H1 (cell line): ENCODE measurements around the gene CHAT. TPM values are rescaled to one million over a fixed set of nuclear protein-coding genes. Genes with fewer than 3 reads are reported as not detected.

ENCODE experiments used
- BACH1 ChIP-seq: IDR thresholded peaks from 2 replicates; pipeline ENCODE4 v1.6.1; 2012; ENCODE audit warnings: low read length, improper control_type of control experiment
- CBX8 ChIP-seq: fragments of 300-800, 300-1000 bp; sonication (generic); IDR thresholded peaks from 2 replicates; pipeline ENCODE4 v1.7.1; 2016; ENCODE audit warnings: low read depth, low read length, borderline replicate concordance
- CEBPB ChIP-seq: IDR thresholded peaks from 2 replicates; pipeline ENCODE4 v1.6.1; 2012; ENCODE audit warnings: low read depth, low read length
- CHD1 ChIP-seq: IDR thresholded peaks from 2 replicates; pipeline ENCODE4 v1.6.1; 2012; ENCODE audit warnings: low read depth, low read length, improper control_type of control experiment
- CTBP2 ChIP-seq: IDR thresholded peaks from 2 replicates; pipeline ENCODE4 v1.7.0; 2011; ENCODE audit warnings: borderline replicate concordance, mild to moderate bottlenecking, moderate library complexity, mixed read lengths, low read length; ENCODE audit not compliant: insufficient read depth, insufficient read length
- EGR1 ChIP-seq: IDR thresholded peaks from 2 replicates; pipeline ENCODE4 v1.6.1; 2011; ENCODE audit warnings: low read depth, low read length, borderline replicate concordance
- EP300 ChIP-seq, 2 experiments: IDR thresholded peaks; 1 replicate in 1 of 2; 2 replicates in 1 of 2; pipeline ENCODE4 v1.6.1; 2011 to 2012; ENCODE audit warnings: low read depth in 2 of 2, low read length in 2 of 2, mild to moderate bottlenecking in 2 of 2, borderline replicate concordance in 1 of 2, inconsistent platforms in 1 of 2, moderate library complexity in 1 of 2
- GABPA ChIP-seq: IDR thresholded peaks from 2 replicates; pipeline ENCODE4 v1.6.1; 2011; ENCODE audit warnings: mild to moderate bottlenecking, low read length, moderate library complexity, borderline replicate concordance; ENCODE audit not compliant: insufficient read depth
- GTF2F1 ChIP-seq: IDR thresholded peaks from 2 replicates; pipeline ENCODE4 v1.6.1; 2012; ENCODE audit warnings: low read depth, low read length, improper control_type of control experiment, borderline replicate concordance
- HDAC6 ChIP-seq: IDR thresholded peaks from one replicate; pipeline ENCODE4 v1.7.1; 2012; ENCODE audit warnings: low read depth, mild to moderate bottlenecking, inconsistent platforms, low read length, moderate library complexity
- JUND ChIP-seq: IDR thresholded peaks from 2 replicates; pipeline ENCODE4 v1.6.1; 2011; ENCODE audit warnings: mild to moderate bottlenecking, improper control_type of control experiment, low read length
- KDM1A ChIP-seq: fragments of 200-600, 300-600 bp; sonication (generic); IDR thresholded peaks from 2 replicates; pipeline ENCODE4 v1.7.1; 2016; ENCODE audit warnings: mild to moderate bottlenecking, low read length, borderline replicate concordance
- KDM4A ChIP-seq: IDR thresholded peaks from one replicate; pipeline ENCODE4 v1.7.1; 2012; ENCODE audit warnings: low read depth, mild to moderate bottlenecking, moderate library complexity, low read length, inconsistent platforms; ENCODE audit not compliant: severe bottlenecking
- MAFK ChIP-seq: IDR thresholded peaks from 2 replicates; pipeline ENCODE4 v1.6.1; 2012; ENCODE audit warnings: low read depth, mild to moderate bottlenecking, improper control_type of control experiment, low read length
- PHF8 ChIP-seq: fragments of 200-600 bp; sonication (generic); conservative IDR thresholded peaks from 2 replicates; pipeline ENCODE4 v1.7.1; 2012; ENCODE audit warnings: low read depth, mild to moderate bottlenecking, inconsistent platforms, low read length, moderate library complexity
- POLR2AphosphoS5 ChIP-seq: IDR thresholded peaks from 2 replicates; pipeline ENCODE4 v1.6.1; 2011; ENCODE audit warnings: low read depth, low read length
- POU5F1 ChIP-seq: IDR thresholded peaks from 2 replicates; pipeline ENCODE4 v1.6.1; 2011; ENCODE audit warnings: low read depth, mild to moderate bottlenecking, low read length, moderate library complexity
- RAD21 ChIP-seq, 2 experiments: IDR thresholded peaks in 1 of 2; conservative IDR thresholded peaks in 1 of 2; 2 replicates each; pipeline ENCODE4 v1.6.1; 2011; ENCODE audit warnings: low read depth in 2 of 2, low read length in 2 of 2, improper control_type of control experiment in 1 of 2, inconsistent platforms in 1 of 2, mild to moderate bottlenecking in 1 of 2, moderate library complexity in 1 of 2
- SIN3A ChIP-seq, 2 experiments: IDR thresholded peaks in 1 of 2; conservative IDR thresholded peaks in 1 of 2; 2 replicates each; pipeline ENCODE4 v1.6.1; 2011 to 2012; ENCODE audit warnings: low read length in 2 of 2, improper control_type of control experiment in 1 of 2, low read depth in 1 of 2, mild to moderate bottlenecking in 1 of 2
- SP1 ChIP-seq: IDR thresholded peaks from 2 replicates; pipeline ENCODE4 v1.6.1; 2011; ENCODE audit warnings: low read depth, low read length
- SP2 ChIP-seq: IDR thresholded peaks from 2 replicates; pipeline ENCODE4 v1.6.1; 2012; ENCODE audit warnings: mild to moderate bottlenecking, low read length, inconsistent platforms
- SUZ12 ChIP-seq: fragments of 200-600 bp; sonication (generic); IDR thresholded peaks from 2 replicates; pipeline ENCODE4 v1.6.1; 2012; ENCODE audit warnings: mild to moderate bottlenecking, inconsistent platforms, low read length, moderate library complexity, mixed read lengths
- TBP ChIP-seq: IDR thresholded peaks from 2 replicates; pipeline ENCODE4 v1.6.1; 2011; ENCODE audit warnings: low read depth, low read length, improper control_type of control experiment
- TCF12 ChIP-seq: IDR thresholded peaks from 2 replicates; pipeline ENCODE4 v1.6.1; 2011; ENCODE audit warnings: low read depth, mild to moderate bottlenecking, low read length
- YY1 ChIP-seq: IDR thresholded peaks from 2 replicates; pipeline ENCODE4 v1.6.1; 2011; ENCODE audit warnings: low read depth, mild to moderate bottlenecking, low read length
- polyA plus RNA-seq, 7 experiments: library from polyadenylated mRNA; depleted of rRNA in 3 of 7; stranded (reverse) in 5 of 7; unstranded in 2 of 7; fragments of >200 nt in 5 of 7; fragments of 200-250 nt in 2 of 7; gene quantifications; 1 replicate in 5 of 7; 2 replicates in 1 of 7; 4 replicates in 1 of 7; pipeline versions ENCODE4 v1.2.1 to v1.2.3, GENCODE V29; 2011 to 2013; ENCODE audit warnings: missing spikeins in 2 of 7, mixed read lengths in 2 of 7
- total RNA-seq: library from RNA; stranded (reverse); fragmentation: NEBNext Ultra II Directional; extraction: Animal tissue kit (Norgen Biotek cat#: 25700); gene quantifications from 2 replicates; pipeline ENCODE4 v1.2.1, GENCODE V29; 2021

CHAT gene
- total and polyA plus RNA-seq, 2 of the 8 experiments (the other 6 are each of a cell fraction or from before 2014, with no cell fraction given) = not detected

DNA sequence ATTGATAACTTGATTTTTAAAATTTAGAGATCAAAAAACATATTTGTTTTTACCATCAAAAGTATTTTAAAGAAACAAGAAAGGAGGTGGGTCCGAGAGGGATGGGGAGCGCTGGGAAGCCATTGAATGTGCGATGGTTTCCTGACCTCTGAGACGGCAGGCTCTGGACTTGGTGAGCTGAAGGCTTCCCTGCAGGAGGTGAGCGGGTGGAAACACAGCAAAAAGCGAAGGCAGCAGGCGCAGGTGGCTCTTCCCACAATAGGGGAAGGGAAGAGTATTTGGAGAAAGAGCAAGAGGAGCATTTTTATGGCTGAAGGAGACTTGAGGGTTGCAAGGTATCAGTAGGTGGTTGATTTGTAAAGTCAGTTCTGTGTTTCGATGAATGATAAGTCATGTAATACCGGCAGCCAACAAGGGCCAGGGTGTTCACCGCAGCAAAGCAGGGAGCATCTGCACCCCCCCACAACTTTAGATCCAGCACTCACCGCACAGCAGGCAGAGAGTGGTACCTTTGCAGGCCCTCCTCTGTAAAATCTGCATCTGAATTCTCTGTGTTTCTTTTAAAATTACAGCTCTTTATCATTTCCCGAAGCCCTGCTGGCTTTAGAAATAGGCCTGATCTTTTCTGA, 76.2 kb downstream of the CHAT start (continued):
- TF ChIP-seq POLR2AphosphoS5 (no peak), CBX8 (no peak), SIN3A (conservative IDR thresholded peaks at IDR 0.05 in 1 of 2, IDR thresholded peaks at IDR 0.05 in 1 of 2; ENCODE audit: low read depth in 1 of 2, low read length in 2 of 2) (0 out of 4 replicates have a peak, but pooled peaks of 1 of the 2 experiments have one; percentile 25), EGR1 (0 out of 2 replicates have a peak, but pooled peaks have one; percentile 47), TBP (no peak), YY1 (peak; percentile 30; the same call in 1 of the 2 replicates), PHF8 (no peak), GTF2F1 (no peak), TCF12 (0 out of 2 replicates have a peak, but pooled peaks have one; percentile 63), CHD1 (no peak), CTBP2 (peak; percentile 33), SUZ12 (no peak), MAFK (no peak), GABPA (no peak), CEBPB (no peak), HDAC6 (no peak), JUND (no peak), SP2 (no peak), KDM1A (peak; percentile 71; the same call in 1 of the 2 replicates), EP300 (IDR thresholded peaks at IDR 0.05; ENCODE audit: borderline replicate concordance in 1 of 2, low read depth in 2 of 2, low read length in 2 of 2) (peak in 1 of 2 experiments; percentile 68; a peak in 1 of 3 replicates), RAD21 (IDR thresholded peaks at IDR 0.05 in 1 of 2, conservative IDR thresholded peaks at IDR 0.05 in 1 of 2; ENCODE audit: low read depth in 2 of 2, low read length in 2 of 2) (0 out of 4 replicates have a peak, but pooled peaks of 1 of the 2 experiments have one; percentile 2), SP1 (peak; percentile 56), BACH1 (no peak), POU5F1 (no peak; the same call in 1 of the 2 replicates), KDM4A (no peak)
